ENCODE measurements around the gene RPS15. TPM values are rescaled to one million over a fixed set of nuclear protein-coding genes. Genes with fewer than 3 reads are reported as not detected.

Gene RPS15
- total and polyA plus RNA-seq, 2 donors (not counting 3 experiments of a cell fraction or from before 2014, with no cell fraction given): 1,260 to 3,270 TPM

- Histone ChIP-seq H3K4me1 (ENCODE audit: control insufficient read depth, extremely low read depth, insufficient read depth, low read length) (peaks cover 39% of the 10 kb centered on the region), H3K4me3 (replicated peaks in 1 of 3; ENCODE audit: insufficient read depth in 1 of 3, low read depth in 1 of 3, low read length in 3 of 3) (no peak overlapping the region), H3K9me1 (replicated peaks; ENCODE audit: control insufficient read depth, extremely low read depth, insufficient read depth, low read length) (no peaks in the 10 kb centered on the region), H3K9me3 (replicated peaks; ENCODE audit: control insufficient read depth, insufficient read depth, low read length) (no peaks in the 10 kb centered on the region), H3K4me2 (ENCODE audit: insufficient read depth, low read length) (no peak overlapping the region), H3K27ac (ENCODE audit: insufficient read depth, low read depth, low read length) (no peak overlapping the region), H3K27me3 (ENCODE audit: control insufficient read depth in 2 of 2, insufficient read depth in 2 of 2, low read length in 2 of 2) (no peaks in the 10 kb centered on the region), H3K9ac (replicated peaks; ENCODE audit: extremely low read depth, insufficient read depth, low read length) (no peak overlapping the region), H3K79me2 (ENCODE audit: control insufficient read depth, insufficient read depth, low read length) (peaks cover 96% of the 10 kb centered on the region), H4K20me1 (replicated peaks; ENCODE audit: control insufficient read depth, extremely low read depth, insufficient read depth, low read length) (no peaks in the 10 kb centered on the region), H2AFZ (ENCODE audit: low read depth, low read length) (no peak overlapping the region), H3K36me3 (ENCODE audit: control insufficient read depth in 2 of 2, extremely low read depth in 1 of 2, insufficient read depth in 2 of 2, low read length in 2 of 2) (peaks cover 0 to 17% of the 10 kb centered on the region in 2 experiments)
- dilution Hi-C loops (cut with MboI; ENCODE audit: extremely low pct_ligation_motif_present, low sequenced_read_pairs): no loop called here
- no TSS peak for BruUV-seq (replicated peaks)
- intact Hi-C loops (cut with micrococcal nuclease): no loop called here
- ChIA-PET POLR2A (no interaction called here), CTCF (interaction anchor here (0.6 to 1.4 kb wide), 5 partner anchors 9 to 169 kb away, joined by 3 to 5 read pairs (median 3); no protein-coding TSS in a partner anchor)
- no peak for DNase-seq (ENCODE audit: low read depth, low spot score)
- TF ChIP-seq MAX (IDR thresholded peaks at IDR 0.05; ENCODE audit: insufficient read depth, insufficient read length) (no peak), POLR2AphosphoS5 (IDR thresholded peaks at IDR 0.05; ENCODE audit: insufficient read depth, low read depth, low read length) (no peak), POLR2A (IDR thresholded peaks at IDR 0.05; ENCODE audit: low read depth, low read length) (no peak), JUN (IDR thresholded peaks at IDR 0.05; ENCODE audit: borderline replicate concordance, insufficient read depth, insufficient read length, low read depth) (no peak), EZH2 (IDR thresholded peaks at IDR 0.05; ENCODE audit: borderline replicate concordance, low read depth, low read length, severe bottlenecking) (no peak), GATA2 (IDR thresholded peaks at IDR 0.05; ENCODE audit: insufficient read depth, insufficient read length, low read depth, low read length) (no peak), FOS (IDR thresholded peaks at IDR 0.05; ENCODE audit: borderline replicate concordance, insufficient read depth, low read length) (no peak)
- FAIRE-seq: no peak
Measured at GRCh38 chr19:1412995-1413800, 25.0 kb upstream of the RPS15 start.
